ENCODE results near the gene OR10D3. TPM values are rescaled to one million over a fixed set of nuclear protein-coding genes. Genes with fewer than 3 reads are reported as not detected.

Gene OR10D3
- total RNA-seq, 6 donors from 2014 or later: not detected

GRCh38 chr11:124202951-124203350 lies 19.8 kb downstream of the OR10D3 start:
- Histone ChIP-seq H3K9me3 (no peaks in the 10 kb centered on the region), H3K27me3 (no peaks in the 10 kb centered on the region), H3K4me1 (no peaks in the 10 kb centered on the region), H3K27ac (no peak overlapping the region), H3K36me3 (no peaks in the 10 kb centered on the region), H3K4me3 (no peak overlapping the region)
- no peak for ATAC-seq (ENCODE audit: low FRiP score in 2 of 2)
- TF ChIP-seq EP300 (IDR thresholded peaks at IDR 0.05) (no peak), POLR2A (IDR thresholded peaks at IDR 0.05) (no peak), POLR2AphosphoS5 (IDR thresholded peaks at IDR 0.05) (no peak), CTCF (IDR thresholded peaks at IDR 0.05) (no peak)
- WGBS, 2 donors: 34 to 55% methylated on average over 3 of the region's 3 CpGs
- DNase-seq: no peak

- DNase-seq (no peak), ATAC-seq (ENCODE audit: low FRiP score in 2 of 2) (no peak)
- WGBS, 2 donors: 82 to 92% methylated on average over 5 of the region's 5 CpGs
- no peaks in the 10 kb centered on the region for H3K27me3 ChIP-seq
- TF ChIP-seq POLR2A (IDR thresholded peaks at IDR 0.05) (no peak), EP300 (IDR thresholded peaks at IDR 0.05) (no peak), POLR2AphosphoS5 (IDR thresholded peaks at IDR 0.05) (no peak), CTCF (IDR thresholded peaks at IDR 0.05) (no peak)
- no peaks in the 10 kb centered on the region for H3K36me3 ChIP-seq
- H3K4me1 ChIP-seq: no peaks in the 10 kb centered on the region
- no peak overlapping the region for H3K4me3 ChIP-seq
- no peak overlapping the region for H3K27ac ChIP-seq
- no peaks in the 10 kb centered on the region for H3K9me3 ChIP-seq
These were observed 20.9 kb downstream of the OR10D3 start for GRCh38 chr11:124204008-124204407.

GRCh38 chr11:124207102-124207792 lies 24.1 kb downstream of the OR10D3 start:
- Histone ChIP-seq H3K27me3 (no peaks in the 10 kb centered on the region), H3K4me1 (no peaks in the 10 kb centered on the region), H3K36me3 (no peaks in the 10 kb centered on the region), H3K27ac (no peak overlapping the region), H3K4me3 (no peak overlapping the region), H3K9me3 (no peaks in the 10 kb centered on the region)
- ATAC-seq (ENCODE audit: low FRiP score in 2 of 2) (no peak), DNase-seq (no peak)
- 80 to 82% methylated on average over 6 of the region's 6 CpGs for WGBS, 2 donors
- TF ChIP-seq POLR2A (IDR thresholded peaks at IDR 0.05): no peak
- TF ChIP-seq CTCF (IDR thresholded peaks at IDR 0.05): no peak
- TF ChIP-seq POLR2AphosphoS5 (IDR thresholded peaks at IDR 0.05): no peak
- TF ChIP-seq EP300 (IDR thresholded peaks at IDR 0.05): no peak

- Histone ChIP-seq H3K4me1 (no peaks in the 10 kb centered on the region), H3K4me3 (no peak overlapping the region), H3K27ac (no peak overlapping the region), H3K27me3 (no peaks in the 10 kb centered on the region), H3K36me3 (no peaks in the 10 kb centered on the region), H3K9me3 (no peaks in the 10 kb centered on the region)
- WGBS, 2 donors: 80 to 88% methylated on average over 1 to 3 of the region's 6 CpGs
- peak; percentile 14 to 17 for ATAC-seq (ENCODE audit: low FRiP score in 2 of 2)
- peak in 1 of 2 donors; percentile 37 for DNase-seq
- no peak for TF ChIP-seq POLR2A (IDR thresholded peaks at IDR 0.05)
- TF ChIP-seq POLR2AphosphoS5 (IDR thresholded peaks at IDR 0.05): no peak
- no peak for TF ChIP-seq CTCF (IDR thresholded peaks at IDR 0.05)
- no peak for TF ChIP-seq EP300 (IDR thresholded peaks at IDR 0.05)
These were observed 26.7 kb downstream of the OR10D3 start for GRCh38 chr11:124209824-124210357.

- no peaks in the 10 kb centered on the region for H3K27me3 ChIP-seq
- 60% methylated on average over 5 of the region's 5 CpGs; no CpG with 5 or more reads in 1 of the 2 donors for WGBS, 2 donors
- H3K4me3 ChIP-seq: no peak overlapping the region
- H3K9me3 ChIP-seq: no peaks in the 10 kb centered on the region
- no peaks in the 10 kb centered on the region for H3K36me3 ChIP-seq
- H3K27ac ChIP-seq: no peak overlapping the region
- H3K4me1 ChIP-seq: no peaks in the 10 kb centered on the region
- ATAC-seq (ENCODE audit: low FRiP score in 2 of 2) (peak; percentile 19 to 32), DNase-seq (peak in 1 of 2 donors; percentile 52)
- no peak for TF ChIP-seq CTCF (IDR thresholded peaks at IDR 0.05)
- no peak for TF ChIP-seq POLR2A (IDR thresholded peaks at IDR 0.05)
- TF ChIP-seq EP300 (IDR thresholded peaks at IDR 0.05): no peak
These were observed 27.3 kb downstream of the OR10D3 start for GRCh38 chr11:124210421-124210820.

All from upper lobe of left lung (tissue), 6 donors.